Keratinocyte (primary cell): Measurements from ENCODE around the gene STYX.

Source experiments
- CTCF ChIP-seq, 3 experiments: IDR thresholded peaks in 1 of 3; conservative IDR thresholded peaks in 1 of 3; optimal IDR thresholded peaks in 1 of 3; 2 replicates in 2 of 3; 3 replicates in 1 of 3; pipeline versions ENCODE3 to v1.5.1; 2011; ENCODE audit warnings: low read length in 3 of 3, mild to moderate bottlenecking in 3 of 3, moderate library complexity in 2 of 3, control low read depth in 1 of 3, inconsistent platforms in 1 of 3; ENCODE audit not compliant: insufficient read depth in 2 of 3; ENCODE audit errors: extremely low read depth in 1 of 3
- EZH2 ChIP-seq: IDR thresholded peaks from one replicate; pipeline ENCODE4 v1.6.1; 2012; ENCODE audit warnings: inconsistent platforms, mild to moderate bottlenecking, low read length, moderate library complexity

- TF ChIP-seq EZH2 (no peak), CTCF (optimal IDR thresholded peaks at IDR 0.05 in 1 of 3, IDR thresholded peaks at IDR 0.05 in 1 of 3, conservative IDR thresholded peaks at IDR 0.05 in 1 of 3; ENCODE audit: extremely low read depth in 1 of 3, insufficient read depth in 2 of 3, low read length in 3 of 3) (no peak)
Observed at GRCh38 chr14:52776816-52777215, 46.9 kb downstream of the STYX start.
